CD14-positive monocyte (primary cell): ENCODE measurements around the gene CCDC32. TPM values are rescaled to one million over a fixed set of nuclear protein-coding genes. Genes with fewer than 3 reads are reported as not detected.

Experiments
- DNase-seq, 3 donors: peaks; one replicate each; pipeline ENCODE4 v3.0.0-alpha.2; 2011 to 2022
- H2AFZ ChIP-seq: 2 replicates; pipeline ENCODE4 v1.6.0; 2012; ENCODE audit warnings: mild to moderate bottlenecking, low read depth, low read length, inconsistent platforms; ENCODE audit not compliant: insufficient read depth, poor library complexity, severe bottlenecking
- H3K27ac ChIP-seq, 2 donors: 1 replicate in 1 of 2; 2 replicates in 1 of 2; pipeline ENCODE4 v1.5.1; 2012 to 2013; ENCODE audit warnings: low read length in 2 of 2, control low read depth in 1 of 2, inconsistent platforms in 1 of 2, low read depth in 1 of 2, mild to moderate bottlenecking in 1 of 2
- H3K27me3 ChIP-seq, 2 donors: one replicate each; pipeline versions ENCODE4 v1.6.0 to v1.6.1; 2011 to 2013; ENCODE audit warnings: low read length in 2 of 2; ENCODE audit not compliant: control insufficient read depth in 2 of 2, insufficient read depth in 2 of 2
- H3K36me3 ChIP-seq, 2 donors: replicated peaks in 1 of 2; 1 replicate in 1 of 2; 2 replicates in 1 of 2; pipeline versions ENCODE4 v1.5.1 to v1.6.1; 2012 to 2013; ENCODE audit warnings: low read length in 2 of 2, control low read depth in 1 of 2, inconsistent platforms in 1 of 2, mild to moderate bottlenecking in 1 of 2; ENCODE audit not compliant: insufficient read depth in 2 of 2, control insufficient read depth in 1 of 2
- H3K4me1 ChIP-seq, 2 donors: 1 replicate in 1 of 2; 2 replicates in 1 of 2; pipeline versions ENCODE4 v1.5.1 to v1.6.1; 2012 to 2013; ENCODE audit warnings: low read length in 2 of 2, control low read depth in 1 of 2, inconsistent platforms in 1 of 2, mild to moderate bottlenecking in 1 of 2, moderate library complexity in 1 of 2; ENCODE audit not compliant: insufficient read depth in 2 of 2, control insufficient read depth in 1 of 2
- H3K4me2 ChIP-seq: replicated peaks from 2 replicates; pipeline ENCODE3; 2012; ENCODE audit warnings: low read length, moderate library complexity, mild to moderate bottlenecking; ENCODE audit not compliant: poor library complexity, severe bottlenecking; ENCODE audit errors: extremely low read depth
- H3K4me3 ChIP-seq, 3 experiments: fragments of 200-600 bp in 1 of 3; sonication (generic) in 1 of 3; replicated peaks in 1 of 3; 1 replicate in 2 of 3; 2 replicates in 1 of 3; pipeline ENCODE4 v1.5.1; 2011 to 2013; ENCODE audit warnings: low read length in 3 of 3, mild to moderate bottlenecking in 3 of 3, control low read depth in 2 of 3, low read depth in 2 of 3, inconsistent platforms in 1 of 3, moderate library complexity in 1 of 3
- H3K79me2 ChIP-seq: 2 replicates; pipeline ENCODE4 v1.6.0; 2012; ENCODE audit warnings: mild to moderate bottlenecking, control low read depth, inconsistent platforms, low read length, moderate library complexity; ENCODE audit not compliant: insufficient read depth
- H3K9ac ChIP-seq: 2 replicates; pipeline ENCODE4 v1.6.0; 2017; ENCODE audit warnings: low read length, mild to moderate bottlenecking; ENCODE audit not compliant: insufficient read depth, poor library complexity, severe bottlenecking
- H3K9me3 ChIP-seq, 2 donors: replicated peaks in 1 of 2; 1 replicate in 1 of 2; 2 replicates in 1 of 2; pipeline versions ENCODE4 v1.5.1 to v1.6.1; 2012 to 2013; ENCODE audit warnings: low read length in 2 of 2, control low read depth in 1 of 2; ENCODE audit not compliant: control insufficient read depth in 1 of 2, insufficient read depth in 1 of 2
- H4K20me1 ChIP-seq: 2 replicates; pipeline ENCODE4 v1.6.0; 2012; ENCODE audit warnings: mild to moderate bottlenecking, low read length, control low read depth, moderate library complexity; ENCODE audit not compliant: insufficient read depth
- H3K27ac Mint-ChIP-seq, 7 donors: one replicate each; pipeline ENCODE4 v1.8.0; 2020; ENCODE audit warnings: mild to moderate bottlenecking in 7 of 7, mixed read lengths in 7 of 7, moderate library complexity in 6 of 7, inconsistent platforms in 2 of 7
- H3K27me3 Mint-ChIP-seq, 3 donors: one replicate each; pipeline ENCODE4 v1.8.0; 2021 to 2022; ENCODE audit warnings: low read depth in 3 of 3, mild to moderate bottlenecking in 3 of 3, mixed read lengths in 3 of 3, moderate library complexity in 3 of 3, inconsistent platforms in 1 of 3
- H3K36me3 Mint-ChIP-seq, 2 donors: one replicate each; pipeline ENCODE4 v1.8.0; 2020; ENCODE audit warnings: mixed read lengths in 2 of 2, inconsistent platforms in 1 of 2, mild to moderate bottlenecking in 1 of 2
- H3K4me1 Mint-ChIP-seq: one replicate; pipeline ENCODE4 v1.8.0; 2020; ENCODE audit warnings: mild to moderate bottlenecking, mixed read lengths
- H3K4me3 Mint-ChIP-seq, 2 donors: one replicate each; pipeline ENCODE4 v1.8.0; 2020; ENCODE audit warnings: mild to moderate bottlenecking in 2 of 2, mixed read lengths in 2 of 2, moderate library complexity in 1 of 2
- H3K9me3 Mint-ChIP-seq, 7 donors: one replicate each; pipeline ENCODE4 v1.8.0; 2020 to 2022; ENCODE audit warnings: mixed read lengths in 7 of 7, mild to moderate bottlenecking in 6 of 7, moderate library complexity in 6 of 7, inconsistent platforms in 2 of 7
- CTCF ChIP-seq: fragments of 200-600 bp; IDR thresholded peaks from one replicate; pipeline ENCODE4 v1.8.0; 2022; ENCODE audit warnings: antibody characterized with exemption, mild to moderate bottlenecking
- WGBS: methylation state at CpG from one replicate; pipeline ENCODE4 v1.1.5; 2013; ENCODE audit warnings: missing lambda C conversion rate; ENCODE audit not compliant: insufficient coverage; 5-methylcytosine and 5-hydroxymethylcytosine counted together
- intact Hi-C, 2 donors: fragments of 100-400 bp; cut with micrococcal nuclease; formaldehyde crosslinking; loops; one replicate each; pipeline versions ENCODE4 v1.15.0 to v1.15.1; 2023
- polyA plus RNA-seq, 3 donors: library from polyadenylated mRNA; depleted of rRNA in 1 of 3; unstranded in 2 of 3; stranded (reverse) in 1 of 3; fragments of 300-500 nt in 2 of 3; fragments of >200 nt in 1 of 3; fragmentation: Illumina TruSeq in 2 of 3; gene quantifications; 1 replicate in 2 of 3; 2 replicates in 1 of 3; pipeline ENCODE4 v1.2.3, GENCODE V29; 2012 to 2021

CCDC32 gene
- polyA plus RNA-seq, 3 donors: 7.5 to 37.3 (median 30.8) TPM

GRCh38 chr15:40575113-40575512 lies 10.3 kb upstream of the CCDC32 start:
- H3K9me3 Mint-ChIP-seq: peaks cover 0 to 10% (median 2%) of the 10 kb centered on the region in 7 donors
- no peak for TF ChIP-seq CTCF
- H3K4me3 ChIP-seq: no peak overlapping the region
- H3K9ac ChIP-seq: no peak overlapping the region
- peaks cover 6% of the 10 kb centered on the region for H3K4me1 Mint-ChIP-seq
- H3K27me3 Mint-ChIP-seq: peaks cover 0 to 7% (median 4%) of the 10 kb centered on the region in 3 donors
- H3K36me3 ChIP-seq: peaks cover 18 to 32% of the 10 kb centered on the region in 2 donors
- no peak overlapping the region for H3K4me2 ChIP-seq
- no peak for DNase-seq
- H3K4me3 Mint-ChIP-seq: no peak overlapping the region
- H3K27ac Mint-ChIP-seq: no peak overlapping the region
- peaks cover 4 to 5% of the 10 kb centered on the region in 2 donors for H3K4me1 ChIP-seq
- H2AFZ ChIP-seq: no peak overlapping the region
- H3K27ac ChIP-seq: no peak overlapping the region
- no peaks in the 10 kb centered on the region for H3K27me3 ChIP-seq
- peaks cover 24 to 42% of the 10 kb centered on the region in 2 donors for H3K36me3 Mint-ChIP-seq
- intact Hi-C loops: no loop called here
- H3K9me3 ChIP-seq: no peaks in the 10 kb centered on the region
- no peaks in the 10 kb centered on the region for H4K20me1 ChIP-seq
- peaks cover 10% of the 10 kb centered on the region for H3K79me2 ChIP-seq

- Mint-ChIP-seq H3K36me3 (peaks cover 19 to 28% of the 10 kb centered on the region in 2 donors), H3K4me1 (peaks cover 33% of the 10 kb centered on the region), H3K27ac (peak within 1 kb of the TSS; percentile 72 to 96 (median 90)), H3K4me3 (peak within 1 kb of the TSS; percentile 97 to 98), H3K9me3 (no peaks in the 10 kb centered on the region), H3K27me3 (peaks cover 2 to 8% (median 6%) of the 10 kb centered on the region in 3 donors)
- peaks cover 20% of the 10 kb centered on the region for H3K79me2 ChIP-seq
- H3K36me3 ChIP-seq: peaks cover 14 to 20% of the 10 kb centered on the region in 2 donors
- H3K27ac ChIP-seq: peak within 1 kb of the TSS; percentile 31 to 77
- H3K9me3 ChIP-seq: no peaks in the 10 kb centered on the region
- under 1% methylated on average over 57 of the region's 62 CpGs for WGBS
- peak; percentile 81 to 83 (median 82) for DNase-seq
- H3K9ac ChIP-seq: peak within 1 kb of the TSS; percentile 81
- H3K4me3 ChIP-seq: peak within 1 kb of the TSS; percentile 80 to 92 (median 87)
- no peaks in the 10 kb centered on the region for H4K20me1 ChIP-seq
- intact Hi-C loops: loop anchor here (10.0 kb wide), 2 partner anchors 125 to 185 kb away; partner anchors contain the start of genes RAD51 (in 1 of the 2) and RMDN3 (in 1 of the 2)
- peaks cover 0 to 4% of the 10 kb centered on the region in 2 donors for H3K27me3 ChIP-seq
- TF ChIP-seq CTCF: no peak
- H3K4me2 ChIP-seq: peak within 1 kb of the TSS; percentile 93
- H2AFZ ChIP-seq: peak within 1 kb of the TSS; percentile 100
- peaks cover 22 to 31% of the 10 kb centered on the region in 2 donors for H3K4me1 ChIP-seq
Measured at GRCh38 chr15:40569129-40569953, 4.5 kb upstream of the CCDC32 start, which contains the start of gene RPUSD2. Gene RPUSD2, plus strand, starts transcription at chr15:40569299. Its CDS starts 39 bp downstream, at chr15:40569338.
